OCI-LY3 (cell line): Measurements from ENCODE around the gene PPP2R5E.

Experiments used
- H2AFZ ChIP-seq: fragments of 200-600, 300-600 bp; shearing (Covaris generic); 2 replicates; pipeline ENCODE4 v1.6.0; 2014; ENCODE audit warnings: antibody characterized with exemption, low read depth, low read length
- H3K27ac ChIP-seq: fragments of 200-600, 300-600 bp; sonication (generic); 2 replicates; pipeline ENCODE4 v1.5.1; 2014; ENCODE audit warnings: mild to moderate bottlenecking, low read length, moderate library complexity, mixed read lengths
- H3K27me3 ChIP-seq: fragments of 200-600, 300-600 bp; sonication (generic); 2 replicates; pipeline ENCODE4 v1.6.1; 2014; ENCODE audit warnings: low read depth, low read length, mixed read lengths
- H3K36me3 ChIP-seq: fragments of 200-600, 300-600 bp; sonication (generic); replicated peaks from 2 replicates; pipeline ENCODE3; 2014; ENCODE audit warnings: low read depth, low read length, mixed read lengths
- H3K4me1 ChIP-seq: fragments of 300-600, 200-600 bp; sonication (generic); 2 replicates; pipeline ENCODE4 v1.6.1; 2014; ENCODE audit warnings: low read length, mixed read lengths
- H3K4me2 ChIP-seq: fragments of 200-600, 300-600 bp; sonication (generic); 2 replicates; pipeline ENCODE4 v1.6.1; 2014; ENCODE audit warnings: low read length, mixed read lengths
- H3K4me3 ChIP-seq: fragments of 300-600, 200-600 bp; sonication (generic); 2 replicates; pipeline ENCODE4 v1.5.1; 2014; ENCODE audit warnings: antibody characterized with exemption, mild to moderate bottlenecking, low read length, moderate library complexity
- H3K79me2 ChIP-seq: fragments of 300-600, 200-600 bp; shearing (Covaris generic); 2 replicates; pipeline ENCODE4 v1.6.1; 2014; ENCODE audit warnings: mild to moderate bottlenecking, low read length, mixed read lengths
- H3K9ac ChIP-seq: fragments of 300-600, 200-600 bp; shearing (Covaris generic); 2 replicates; pipeline ENCODE4 v1.6.0; 2014; ENCODE audit warnings: mild to moderate bottlenecking, low read length, moderate library complexity
- H3K9me3 ChIP-seq: fragments of 200-600, 300-600 bp; shearing (Covaris generic); 2 replicates; pipeline ENCODE4 v1.6.1; 2014; ENCODE audit warnings: low read length, mixed read lengths; ENCODE audit not compliant: insufficient read depth
- H4K20me1 ChIP-seq: fragments of 200-600, 300-600 bp; sonication (generic); 2 replicates; pipeline ENCODE4 v1.6.1; 2016; ENCODE audit warnings: low read length, mixed read lengths; ENCODE audit not compliant: insufficient read depth
- EZH2phosphoT487 ChIP-seq: fragments of 200-600 bp; shearing (Covaris generic); IDR thresholded peaks from 2 replicates; pipeline ENCODE4 v1.6.1; 2018; ENCODE audit warnings: antibody characterized with exemption, mixed run types, low read depth
- TF ChIP-seq, protein P1 (sequence below): fragments of 200-600, 300-600 bp; sonication (generic); IDR thresholded peaks from 2 replicates; pipeline ENCODE4 v1.5.1; 2014; ENCODE audit warnings: antibody characterized with exemption, low read length, low read depth

PPP2R5E gene

GRCh38 chr14:63510538-63510937 is 32.6 kb downstream of the PPP2R5E start:
- peaks cover 80% of the 10 kb centered on the region for H3K79me2 ChIP-seq
- peaks cover 50% of the 10 kb centered on the region for H4K20me1 ChIP-seq
- H3K4me3 ChIP-seq: no peak overlapping the region

GRCh38 chr14:63508033-63508432 is 35.1 kb downstream of the PPP2R5E start:
- Histone ChIP-seq H4K20me1 (peaks cover 38% of the 10 kb centered on the region), H3K36me3 (peaks cover 15% of the 10 kb centered on the region), H3K9ac (no peak overlapping the region)

More at GRCh38 chr14:63510538-63510937, 32.6 kb downstream of the PPP2R5E start:
- Histone ChIP-seq H3K9ac (no peak overlapping the region), H3K9me3 (no peaks in the 10 kb centered on the region), H3K36me3 (peaks cover 15% of the 10 kb centered on the region), H3K27me3 (no peaks in the 10 kb centered on the region), H3K4me1 (peaks cover 11% of the 10 kb centered on the region), H3K27ac (no peak overlapping the region), H2AFZ (no peak overlapping the region), H3K4me2 (no peak overlapping the region)
- TF ChIP-seq, protein P1, sequence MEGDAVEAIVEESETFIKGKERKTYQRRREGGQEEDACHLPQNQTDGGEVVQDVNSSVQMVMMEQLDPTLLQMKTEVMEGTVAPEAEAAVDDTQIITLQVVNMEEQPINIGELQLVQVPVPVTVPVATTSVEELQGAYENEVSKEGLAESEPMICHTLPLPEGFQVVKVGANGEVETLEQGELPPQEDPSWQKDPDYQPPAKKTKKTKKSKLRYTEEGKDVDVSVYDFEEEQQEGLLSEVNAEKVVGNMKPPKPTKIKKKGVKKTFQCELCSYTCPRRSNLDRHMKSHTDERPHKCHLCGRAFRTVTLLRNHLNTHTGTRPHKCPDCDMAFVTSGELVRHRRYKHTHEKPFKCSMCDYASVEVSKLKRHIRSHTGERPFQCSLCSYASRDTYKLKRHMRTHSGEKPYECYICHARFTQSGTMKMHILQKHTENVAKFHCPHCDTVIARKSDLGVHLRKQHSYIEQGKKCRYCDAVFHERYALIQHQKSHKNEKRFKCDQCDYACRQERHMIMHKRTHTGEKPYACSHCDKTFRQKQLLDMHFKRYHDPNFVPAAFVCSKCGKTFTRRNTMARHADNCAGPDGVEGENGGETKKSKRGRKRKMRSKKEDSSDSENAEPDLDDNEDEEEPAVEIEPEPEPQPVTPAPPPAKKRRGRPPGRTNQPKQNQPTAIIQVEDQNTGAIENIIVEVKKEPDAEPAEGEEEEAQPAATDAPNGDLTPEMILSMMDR: no peak
- TF ChIP-seq EZH2phosphoT487: no peak

GRCh38 chr14:63504648-63505047 is 38.5 kb downstream of the PPP2R5E start:
- Histone ChIP-seq H2AFZ (no peak overlapping the region), H3K27me3 (no peaks in the 10 kb centered on the region), H4K20me1 (peaks cover 37% of the 10 kb centered on the region), H3K4me2 (no peak overlapping the region), H3K4me3 (no peak overlapping the region), H3K79me2 (peaks cover 81% of the 10 kb centered on the region), H3K9me3 (no peaks in the 10 kb centered on the region), H3K27ac (no peak overlapping the region), H3K36me3 (peaks cover 13% of the 10 kb centered on the region), H3K4me1 (0 out of 2 replicates have a peak, but pooled peaks cover 6% of the 10 kb centered on the region), H3K9ac (no peak overlapping the region)
- no peak for TF ChIP-seq EZH2phosphoT487
- TF ChIP-seq, protein P1: no peak

More at GRCh38 chr14:63508033-63508432, 35.1 kb downstream of the PPP2R5E start:
- no peak overlapping the region for H2AFZ ChIP-seq
- H3K79me2 ChIP-seq: peaks cover 83% of the 10 kb centered on the region
- H3K4me2 ChIP-seq: no peak overlapping the region
- H3K4me3 ChIP-seq: no peak overlapping the region
- H3K4me1 ChIP-seq: peaks cover 8% of the 10 kb centered on the region
- no peak overlapping the region for H3K27ac ChIP-seq
- H3K9me3 ChIP-seq: no peaks in the 10 kb centered on the region
- no peaks in the 10 kb centered on the region for H3K27me3 ChIP-seq
- no peak for TF ChIP-seq EZH2phosphoT487
- TF ChIP-seq, protein P1: no peak

- Histone ChIP-seq H4K20me1 (peaks cover 28% of the 10 kb centered on the region), H2AFZ (no peak overlapping the region)
Measured at GRCh38 chr14:63501429-63501828, 41.7 kb downstream of the PPP2R5E start.

More at GRCh38 chr14:63501429-63501828, 41.7 kb downstream of the PPP2R5E start:
- H3K4me2 ChIP-seq: no peak overlapping the region
- 0 out of 2 replicates have a peak, but pooled peaks cover 6% of the 10 kb centered on the region for H3K4me1 ChIP-seq
- H3K27me3 ChIP-seq: no peaks in the 10 kb centered on the region
- peaks cover 5% of the 10 kb centered on the region for H3K36me3 ChIP-seq
- TF ChIP-seq EZH2phosphoT487: no peak
- TF ChIP-seq, protein P1: no peak
- no peak overlapping the region for H3K27ac ChIP-seq
- H3K4me3 ChIP-seq: no peak overlapping the region
- H3K9me3 ChIP-seq: no peaks in the 10 kb centered on the region
- H3K9ac ChIP-seq: no peak overlapping the region
- peaks cover 74% of the 10 kb centered on the region for H3K79me2 ChIP-seq
